ENCODE results near the gene ZNF500. TPM values are rescaled to one million over a fixed set of nuclear protein-coding genes. Genes with fewer than 3 reads are reported as not detected.

Gene ZNF500
- polyA plus RNA-seq, 2 of the 4 experiments (the other 2 are of a cell fraction) = 4.6 to 6.7 TPM

DNA sequence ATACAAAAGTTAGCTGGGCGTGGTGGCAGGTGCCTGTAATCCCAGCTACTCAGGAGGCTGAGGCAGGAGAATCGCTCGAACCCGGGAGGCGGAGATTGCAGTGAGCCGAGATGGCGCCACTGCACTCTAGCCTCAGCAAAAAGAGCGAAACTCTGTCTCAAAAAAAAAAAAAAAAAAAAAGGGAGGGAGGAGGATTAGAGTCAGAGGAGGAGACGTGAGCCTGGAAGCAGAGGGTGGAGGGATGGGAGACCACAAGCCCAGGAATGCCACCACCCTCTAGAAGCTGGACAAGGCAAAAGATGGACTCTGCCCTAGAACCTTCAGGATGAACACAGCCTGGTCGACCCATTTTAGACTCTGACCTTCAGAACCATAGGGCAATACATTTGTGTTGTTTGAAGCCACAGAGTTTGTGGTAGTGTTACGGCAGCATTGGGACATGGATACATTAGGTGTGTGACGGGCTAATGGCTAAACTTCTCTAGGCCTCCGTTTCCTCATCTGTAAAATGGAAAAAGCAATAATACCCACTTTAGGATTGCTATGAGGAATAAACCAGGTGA, 26.1 kb upstream of the ZNF500 start:
- WGBS (ENCODE audit: missing lambda C conversion rate) = 68% methylated on average over 13 of the region's 13 CpGs
- no peak overlapping the region for H3K4me2 ChIP-seq
- no peak for FAIRE-seq
- TF ChIP-seq EHMT2 (IDR thresholded peaks at IDR 0.05; ENCODE audit: low read depth) (no peak), MAX (IDR thresholded peaks at IDR 0.05) (no peak), FOSL2 (IDR thresholded peaks at IDR 0.05) (no peak), FOSL2 (CRISPR knock-in tag; IDR thresholded peaks at IDR 0.05) (no peak)
- no peaks in the 10 kb centered on the region for H3K9me3 ChIP-seq
- no peak for DNase-seq (ENCODE audit: low read depth in 1 of 2, low spot score in 1 of 2)
- CTCF ChIA-PET = interaction anchor here (0.7 to 1.2 kb wide), 3 partner anchors 112 to 1530 kb away, joined by 3 to 5 read pairs (median 3); no protein-coding TSS in a partner anchor
- POLR2A ChIA-PET = interaction anchor here (0.7 kb wide), 1 partner anchor 56 kb away, joined by 3 read pairs; no protein-coding TSS in a partner anchor
- H3K27ac ChIP-seq = no peak overlapping the region
- no peak overlapping the region for H3K4me3 ChIP-seq
- peaks cover 15% of the 10 kb centered on the region for H3K4me1 ChIP-seq
- no peak for ATAC-seq

- WGBS (ENCODE audit: missing lambda C conversion rate) = 84% methylated on average over 10 of the region's 10 CpGs
- Histone ChIP-seq H3K4me3 (no peak overlapping the region), H3K9me3 (no peaks in the 10 kb centered on the region), H3K4me1 (peaks cover 26% of the 10 kb centered on the region), H3K27ac (no peak overlapping the region), H3K4me2 (no peak overlapping the region)
- TF ChIP-seq CHD2 (IDR thresholded peaks at IDR 0.05; ENCODE audit: low read length, partially characterized antibody) (no peak), HDAC2 (IDR thresholded peaks at IDR 0.05) (no peak), TFCP2L1 (CRISPR knock-in tag; IDR thresholded peaks at IDR 0.05) (no peak), MYC (IDR thresholded peaks at IDR 0.05; ENCODE audit: borderline replicate concordance, low read length) (no peak), RAD21 (conservative IDR thresholded peaks at IDR 0.05 in 1 of 2, IDR thresholded peaks at IDR 0.05 in 1 of 2) (no peak), CBX8 (IDR thresholded peaks at IDR 0.05) (no peak), FOXS1 (CRISPR knock-in tag; IDR thresholded peaks at IDR 0.05) (no peak), MAX (IDR thresholded peaks at IDR 0.05) (no peak), ZC3H11A (IDR thresholded peaks at IDR 0.05) (no peak), HOXB5 (CRISPR knock-in tag; IDR thresholded peaks at IDR 0.05) (no peak), BHLHE40 (IDR thresholded peaks at IDR 0.05; ENCODE audit: low read depth, low read length) (no peak)
- TF ChIP-seq, protein P1, sequence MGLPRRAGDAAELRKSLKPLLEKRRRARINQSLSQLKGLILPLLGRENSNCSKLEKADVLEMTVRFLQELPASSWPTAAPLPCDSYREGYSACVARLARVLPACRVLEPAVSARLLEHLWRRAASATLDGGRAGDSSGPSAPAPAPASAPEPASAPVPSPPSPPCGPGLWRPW (IDR thresholded peaks at IDR 0.05) = no peak
- TF ChIP-seq, protein P2, sequence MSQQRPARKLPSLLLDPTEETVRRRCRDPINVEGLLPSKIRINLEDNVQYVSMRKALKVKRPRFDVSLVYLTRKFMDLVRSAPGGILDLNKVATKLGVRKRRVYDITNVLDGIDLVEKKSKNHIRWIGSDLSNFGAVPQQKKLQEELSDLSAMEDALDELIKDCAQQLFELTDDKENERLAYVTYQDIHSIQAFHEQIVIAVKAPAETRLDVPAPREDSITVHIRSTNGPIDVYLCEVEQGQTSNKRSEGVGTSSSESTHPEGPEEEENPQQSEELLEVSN (IDR thresholded peaks at IDR 0.05; ENCODE audit: borderline replicate concordance, low read depth) = no peak
- CTCF ChIA-PET = no interaction called here
- no peak for ATAC-seq
- FAIRE-seq = no peak
- POLR2A ChIA-PET = no interaction called here
- no peak for DNase-seq (ENCODE audit: low read depth in 1 of 2, low spot score in 1 of 2)
These were observed 23.9 kb upstream of the ZNF500 start for GRCh38 chr16:4790871-4791270.

DNA sequence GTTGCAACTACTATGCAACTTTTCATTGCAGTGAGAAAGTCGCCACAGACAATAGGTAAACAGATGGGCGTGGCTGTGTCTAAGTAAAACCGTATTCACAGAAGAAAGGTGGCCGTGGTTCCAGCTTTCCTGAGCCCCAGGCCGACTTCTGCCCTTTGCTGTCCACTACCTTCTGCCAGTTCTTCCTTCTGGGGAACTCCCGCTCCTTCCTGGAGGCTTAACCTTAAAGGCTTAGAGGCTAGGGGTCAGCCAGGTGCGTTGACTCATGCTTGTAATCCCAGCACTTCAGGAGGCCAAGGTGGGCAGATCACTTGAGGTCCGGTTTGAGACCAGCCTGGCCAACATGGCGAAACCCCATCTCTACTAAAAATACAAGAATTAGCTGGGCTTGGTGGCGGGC, 23.3 kb upstream of the ZNF500 start:
- FAIRE-seq (no peak), ATAC-seq (no peak), DNase-seq (ENCODE audit: low read depth in 1 of 2, low spot score in 1 of 2) (no peak)
- Histone ChIP-seq H3K4me3 (no peak overlapping the region), H3K9me3 (no peaks in the 10 kb centered on the region), H3K4me2 (0 out of 3 replicates have a peak overlapping the region, but pooled peaks have one; percentile 8), H3K4me1 (peaks cover 26% of the 10 kb centered on the region), H3K27ac (no peak overlapping the region)
- 60% methylated on average over 10 of the region's 10 CpGs for whole genome bisulfite sequencing (ENCODE audit: missing lambda C conversion rate)
- ChIA-PET POLR2A (no interaction called here), CTCF (interaction anchor here (0.6 kb wide), 1 partner anchor 235 kb away, joined by 3 read pairs; no protein-coding TSS in a partner anchor)
- no peak for TF ChIP-seq PHF8 (IDR thresholded peaks at IDR 0.05; ENCODE audit: borderline replicate concordance, low read depth)
- no peak for TF ChIP-seq POLR2A (IDR thresholded peaks at IDR 0.05; ENCODE audit: low read length)
- no peak for TF ChIP-seq FOSL2 (IDR thresholded peaks at IDR 0.05)
- TF ChIP-seq FOSL2 (CRISPR knock-in tag; IDR thresholded peaks at IDR 0.05) = no peak
- TF ChIP-seq KDM5A (IDR thresholded peaks at IDR 0.05) = no peak
- no peak for TF ChIP-seq ZC3H11A (IDR thresholded peaks at IDR 0.05)
- no peak for TF ChIP-seq RAD21 (conservative IDR thresholded peaks at IDR 0.05 in 1 of 2, IDR thresholded peaks at IDR 0.05 in 1 of 2)
- TF ChIP-seq ZNF302 (CRISPR knock-in tag; IDR thresholded peaks at IDR 0.05) = no peak
- TF ChIP-seq MAZ (IDR thresholded peaks at IDR 0.05; ENCODE audit: borderline replicate concordance, low read depth, low read length) = no peak
- TF ChIP-seq NPAS2 (CRISPR knock-in tag; IDR thresholded peaks at IDR 0.05; ENCODE audit: borderline replicate concordance) = no peak
- TF ChIP-seq SREBF2 (IDR thresholded peaks at IDR 0.05) = no peak
- TF ChIP-seq POLR2AphosphoS2 (conservative IDR thresholded peaks at IDR 0.05; ENCODE audit: low read length) = no peak
- TF ChIP-seq, protein P3, sequence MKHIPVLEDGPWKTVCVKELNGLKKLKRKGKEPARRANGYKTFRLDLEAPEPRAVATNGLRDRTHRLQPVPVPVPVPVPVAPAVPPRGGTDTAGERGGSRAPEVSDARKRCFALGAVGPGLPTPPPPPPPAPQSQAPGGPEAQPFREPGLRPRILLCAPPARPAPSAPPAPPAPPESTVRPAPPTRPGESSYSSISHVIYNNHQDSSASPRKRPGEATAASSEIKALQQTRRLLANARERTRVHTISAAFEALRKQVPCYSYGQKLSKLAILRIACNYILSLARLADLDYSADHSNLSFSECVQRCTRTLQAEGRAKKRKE (CRISPR knock-in tag; IDR thresholded peaks at IDR 0.05; ENCODE audit: low read depth) = no peak
- no peak for TF ChIP-seq CEBPB (IDR thresholded peaks at IDR 0.05)
- TF ChIP-seq, protein P4, sequence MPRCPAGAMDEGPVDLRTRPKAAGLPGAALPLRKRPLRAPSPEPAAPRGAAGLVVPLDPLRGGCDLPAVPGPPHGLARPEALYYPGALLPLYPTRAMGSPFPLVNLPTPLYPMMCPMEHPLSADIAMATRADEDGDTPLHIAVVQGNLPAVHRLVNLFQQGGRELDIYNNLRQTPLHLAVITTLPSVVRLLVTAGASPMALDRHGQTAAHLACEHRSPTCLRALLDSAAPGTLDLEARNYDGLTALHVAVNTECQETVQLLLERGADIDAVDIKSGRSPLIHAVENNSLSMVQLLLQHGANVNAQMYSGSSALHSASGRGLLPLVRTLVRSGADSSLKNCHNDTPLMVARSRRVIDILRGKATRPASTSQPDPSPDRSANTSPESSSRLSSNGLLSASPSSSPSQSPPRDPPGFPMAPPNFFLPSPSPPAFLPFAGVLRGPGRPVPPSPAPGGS (IDR thresholded peaks at IDR 0.05) = no peak
- no peak for TF ChIP-seq RNF2 (IDR thresholded peaks at IDR 0.05; ENCODE audit: borderline replicate concordance, low read depth)
- TF ChIP-seq, protein P5, sequence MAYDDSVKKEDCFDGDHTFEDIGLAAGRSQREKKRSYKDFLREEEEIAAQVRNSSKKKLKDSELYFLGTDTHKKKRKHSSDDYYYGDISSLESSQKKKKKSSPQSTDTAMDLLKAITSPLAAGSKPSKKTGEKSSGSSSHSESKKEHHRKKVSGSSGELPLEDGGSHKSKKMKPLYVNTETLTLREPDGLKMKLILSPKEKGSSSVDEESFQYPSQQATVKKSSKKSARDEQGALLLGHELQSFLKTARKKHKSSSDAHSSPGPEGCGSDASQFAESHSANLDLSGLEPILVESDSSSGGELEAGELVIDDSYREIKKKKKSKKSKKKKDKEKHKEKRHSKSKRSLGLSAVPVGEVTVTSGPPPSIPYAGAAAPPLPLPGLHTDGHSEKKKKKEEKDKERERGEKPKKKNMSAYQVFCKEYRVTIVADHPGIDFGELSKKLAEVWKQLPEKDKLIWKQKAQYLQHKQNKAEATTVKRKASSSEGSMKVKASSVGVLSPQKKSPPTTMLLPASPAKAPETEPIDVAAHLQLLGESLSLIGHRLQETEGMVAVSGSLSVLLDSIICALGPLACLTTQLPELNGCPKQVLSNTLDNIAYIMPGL (CRISPR knock-in tag; IDR thresholded peaks at IDR 0.05; ENCODE audit: borderline replicate concordance) = no peak
- no peak for TF ChIP-seq RCOR1 (IDR thresholded peaks at IDR 0.05; ENCODE audit: low read depth, low read length)

Measured in A549 (cell line).